Lower lobe of right lung (tissue), 2 donors: Measurements from ENCODE around the gene CMIP. TPM values are rescaled to one million over a fixed set of nuclear protein-coding genes. Genes with fewer than 3 reads are reported as not detected.

Experiments used
- ATAC-seq, 2 donors: fragments of 200-7000 bp; cut with Tn5 transposase; one replicate each; pipeline ENCODE4 v1.9.1; 2020 to 2022; ENCODE audit warnings: mild to moderate bottlenecking in 2 of 2, moderate library complexity in 2 of 2
- DNase-seq: peaks from one replicate; pipeline ENCODE4 v3.0.0-alpha.2; 2020
- H3K27ac ChIP-seq: fragments of 200-600 bp; one replicate; pipeline ENCODE4 v1.8.0; 2022
- H3K27me3 ChIP-seq: fragments of 200-600 bp; one replicate; pipeline ENCODE4 v1.8.0; 2022; ENCODE audit warnings: low read depth
- H3K36me3 ChIP-seq: fragments of 200-600 bp; one replicate; pipeline ENCODE4 v1.8.0; 2022; ENCODE audit warnings: mild to moderate bottlenecking
- H3K4me1 ChIP-seq: fragments of 200-600 bp; one replicate; pipeline ENCODE4 v1.8.0; 2022
- H3K4me3 ChIP-seq: fragments of 200-600 bp; one replicate; pipeline ENCODE4 v1.8.0; 2022; ENCODE audit warnings: mild to moderate bottlenecking
- H3K9me3 ChIP-seq: fragments of 200-600 bp; one replicate; pipeline ENCODE4 v1.8.0; 2022
- CTCF ChIP-seq: fragments of 200-600 bp; IDR thresholded peaks from one replicate; pipeline ENCODE4 v1.8.0; 2022; ENCODE audit warnings: antibody characterized with exemption, mild to moderate bottlenecking
- intact Hi-C: fragments of 100-400 bp; cut with DNase I; formaldehyde crosslinking; loops from one replicate; pipeline ENCODE4 v1.11.0; 2022
- total RNA-seq: library from RNA; stranded (reverse); fragmentation: NEBNext Ultra II Directional; extraction: Animal tissue kit (Norgen Biotek cat#: 25700); gene quantifications from one replicate; pipeline ENCODE4 v1.2.1, GENCODE V29; 2021
- donor health status: DM: no; HTN: yes; CAD: no; lungs with severe emphysema.

CMIP gene
- total RNA-seq, 1 donor from 2014 or later: 77.4 TPM

GRCh38 chr16:81700071-81700779, 255.6 kb downstream of the CMIP start:
- H3K4me3 ChIP-seq: no peak overlapping the region
- H3K27ac ChIP-seq: no peak overlapping the region
- H3K27me3 ChIP-seq: no peaks in the 10 kb centered on the region
- H3K4me1 ChIP-seq: peaks cover 24% of the 10 kb centered on the region
- no peaks in the 10 kb centered on the region for H3K9me3 ChIP-seq
- peaks cover 80% of the 10 kb centered on the region for H3K36me3 ChIP-seq
- intact Hi-C loops: no loop called here
- no peak for TF ChIP-seq CTCF
- ATAC-seq (no peak), DNase-seq (no peak)

DNA sequence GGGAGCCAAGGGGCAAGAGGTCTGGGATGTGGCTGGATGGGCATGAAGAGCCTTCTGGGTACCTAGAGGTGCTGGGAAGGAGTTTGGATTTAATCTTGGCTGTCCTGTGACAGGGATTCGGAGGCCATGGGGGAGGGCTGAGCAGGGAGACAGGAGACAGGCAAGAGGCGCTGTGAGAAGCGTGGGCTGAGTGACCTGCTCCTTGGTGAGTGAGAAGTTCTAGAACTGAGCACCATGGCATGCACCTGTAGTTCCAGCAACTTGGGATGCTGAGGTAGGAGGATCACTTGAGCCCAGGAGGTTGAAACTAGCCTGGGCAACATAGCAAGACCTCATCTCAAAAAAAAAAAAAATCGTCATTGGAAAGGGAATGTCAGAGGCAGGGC, 256.2 kb downstream of the CMIP start:
- H3K36me3 ChIP-seq: peaks cover 80% of the 10 kb centered on the region
- DNase-seq: peak; percentile 1
- intact Hi-C loops: no loop called here

GRCh38 chr16:81701296-81701970, 256.8 kb downstream of the CMIP start:
- H3K4me1 ChIP-seq: peaks cover 13% of the 10 kb centered on the region
- H3K27ac ChIP-seq: no peak overlapping the region
- no peak for DNase-seq
- intact Hi-C loops: no loop called here
- H3K36me3 ChIP-seq: peaks cover 82% of the 10 kb centered on the region
- no peak overlapping the region for H3K4me3 ChIP-seq
- no peak for ATAC-seq
- H3K27me3 ChIP-seq: no peaks in the 10 kb centered on the region
- no peaks in the 10 kb centered on the region for H3K9me3 ChIP-seq
- no peak for TF ChIP-seq CTCF

More for the DNA sequence above, 256.2 kb downstream of the CMIP start:
- Histone ChIP-seq H3K4me1 (peaks cover 18% of the 10 kb centered on the region), H3K9me3 (no peaks in the 10 kb centered on the region), H3K27me3 (no peaks in the 10 kb centered on the region), H3K4me3 (no peak overlapping the region), H3K27ac (no peak overlapping the region)
- no peak for ATAC-seq
- no peak for TF ChIP-seq CTCF

- peak; percentile 2 for DNase-seq
- intact Hi-C loops: no loop called here
- peaks cover 82% of the 10 kb centered on the region for H3K36me3 ChIP-seq
These were observed 257.9 kb downstream of the CMIP start for GRCh38 chr16:81702506-81702905.

More at GRCh38 chr16:81702506-81702905, 257.9 kb downstream of the CMIP start:
- no peak overlapping the region for H3K4me3 ChIP-seq
- H3K9me3 ChIP-seq: no peaks in the 10 kb centered on the region
- H3K27me3 ChIP-seq: no peaks in the 10 kb centered on the region
- peaks cover 3% of the 10 kb centered on the region for H3K4me1 ChIP-seq
- no peak for ATAC-seq
- no peak for TF ChIP-seq CTCF
- H3K27ac ChIP-seq: no peak overlapping the region
